ENCODE measurements around the gene ACMSD.

- no peak for TF ChIP-seq CTCF (conservative IDR thresholded peaks at IDR 0.05; ENCODE audit: low read length)
- no peak for TF ChIP-seq EZH2phosphoT487 (IDR thresholded peaks at IDR 0.05; ENCODE audit: borderline replicate concordance, low read depth, low read length)
Observed at GRCh38 chr2:134843968-134844367, 5.6 kb downstream of the ACMSD start.

Data from OCI-LY7 (cell line).